ENCODE measurements around the gene HMOX1.

DNA sequence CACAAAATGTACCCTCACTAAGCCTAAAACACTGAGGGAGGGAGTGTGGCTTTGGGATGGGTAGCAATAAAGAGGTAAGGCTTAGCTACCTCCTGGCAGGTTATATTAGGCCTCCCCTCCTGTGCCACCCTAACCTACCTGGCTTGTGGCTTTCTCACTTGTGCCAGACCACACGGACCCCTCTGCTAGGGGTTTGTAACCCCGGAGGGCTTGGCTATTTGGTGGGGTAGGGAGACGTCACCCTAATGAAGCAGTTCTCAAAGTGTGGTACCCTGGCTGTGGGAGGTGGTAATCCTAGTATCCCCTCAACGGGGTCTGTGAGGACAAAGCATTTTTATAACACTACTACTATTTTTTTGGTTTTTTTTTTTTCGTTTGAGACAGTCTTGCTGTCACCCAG is 10.0 kb downstream of the HMOX1 start:
- no peak for TF ChIP-seq CTCF (IDR thresholded peaks at IDR 0.05)
- TF ChIP-seq POLR2A (IDR thresholded peaks at IDR 0.05), result no peak

All from adrenal gland (tissue), 5 donors.